HEK293 (cell line): ENCODE data around the gene TMEM51.

Experiments used
- CTCF ChIA-PET: fragments of 350-600 bp; formaldehyde crosslinking; extraction: SDS; loops from one replicate; lab custom pipeline; 2021; ENCODE audit warnings: antibody characterized with exemption; lab: Yijun Ruan, JAX
- POLR2A ChIA-PET: fragments of 300-600 bp; formaldehyde crosslinking; extraction: SDS; loops from one replicate; lab custom pipeline; 2020; ENCODE audit warnings: antibody characterized with exemption, inconsistent platforms; lab: Yijun Ruan, JAX
- H3K27ac ChIP-seq: fragments of 200-500 bp; sonication (Bioruptor generic); 2 replicates; pipeline ENCODE4 v1.5.1; 2014; ENCODE audit warnings: low read depth, low read length, control low read depth, inconsistent platforms; ENCODE audit errors: extremely low read depth
- H3K36me3 ChIP-seq, 2 experiments: fragments of 200-500 bp in 1 of 2; sonication (Bioruptor generic) in 1 of 2; 1 replicate in 1 of 2; 2 replicates in 1 of 2; pipeline ENCODE4 v1.5.1; 2014 to 2017; ENCODE audit warnings: inconsistent platforms in 2 of 2, low read length in 2 of 2; ENCODE audit not compliant: control insufficient read depth in 2 of 2, insufficient read depth in 1 of 2
- H3K4me1 ChIP-seq: fragments of 200-500 bp; sonication (Bioruptor generic); 2 replicates; pipeline ENCODE4 v1.5.1; 2014; ENCODE audit warnings: mild to moderate bottlenecking, low read length, inconsistent platforms; ENCODE audit not compliant: control insufficient read depth, insufficient read depth
- H3K4me3 ChIP-seq: 2 replicates; pipeline ENCODE4 v1.5.1; 2011; ENCODE audit warnings: low read depth, mild to moderate bottlenecking, control low read depth, low read length, moderate library complexity
- H3K9me3 ChIP-seq: fragments of 200-500 bp; sonication (Bioruptor generic); 2 replicates; pipeline ENCODE4 v1.5.1; 2014; ENCODE audit warnings: low read depth, low read length, inconsistent platforms; ENCODE audit not compliant: control insufficient read depth, insufficient read depth
- AEBP2 ChIP-seq: fragments of 450-650 bp; formaldehyde crosslinking; IDR thresholded peaks from 2 replicates; pipeline ENCODE4 v1.5.1; 2016; ENCODE audit warnings: missing biosample characterization, missing genetic modification characterization, borderline replicate concordance
- BCL6B ChIP-seq: fragments of 450-650 bp; formaldehyde crosslinking; IDR thresholded peaks from 2 replicates; pipeline ENCODE4 v1.5.1; 2017; ENCODE audit warnings: missing biosample characterization, missing genetic modification characterization
- GLIS1 ChIP-seq: fragments of 450-650 bp; formaldehyde crosslinking; IDR thresholded peaks from 2 replicates; pipeline ENCODE4 v1.5.1; 2016; ENCODE audit warnings: missing biosample characterization, missing genetic modification characterization
- SETDB1 ChIP-seq: IDR thresholded peaks from one replicate; pipeline ENCODE4 v1.6.1; 2017; ENCODE audit warnings: mild to moderate bottlenecking, low read length, moderate library complexity, mixed read lengths; ENCODE audit not compliant: insufficient read length
- ZIC2 ChIP-seq: fragments of 450-650 bp; formaldehyde crosslinking; IDR thresholded peaks from 2 replicates; pipeline ENCODE4 v1.5.1; 2016; ENCODE audit warnings: missing biosample characterization, missing genetic modification characterization
- ZNF174 ChIP-seq: fragments of 450-650 bp; formaldehyde crosslinking; IDR thresholded peaks from 2 replicates; pipeline ENCODE4 v1.5.0; 2017; ENCODE audit warnings: missing biosample characterization, mild to moderate bottlenecking, missing genetic modification characterization
- ZNF239 ChIP-seq: fragments of 450-650 bp; formaldehyde crosslinking; IDR thresholded peaks from 2 replicates; pipeline ENCODE4 v1.5.1; 2016; ENCODE audit warnings: missing biosample characterization, missing genetic modification characterization
- ZNF274 ChIP-seq, 2 experiments: fragments of 200-500 bp in 1 of 2; fragments of 450-650 bp in 1 of 2; sonication (Bioruptor generic) in 1 of 2; formaldehyde crosslinking in 1 of 2; IDR thresholded peaks; 2 replicates each; pipeline versions ENCODE4 v1.5.1 to v1.6.1; 2014 to 2016; ENCODE audit warnings: borderline replicate concordance in 1 of 2, inconsistent platforms in 1 of 2, low read length in 1 of 2, missing biosample characterization in 1 of 2, missing genetic modification characterization in 1 of 2
- ZNF292 ChIP-seq: fragments of 450-650 bp; formaldehyde crosslinking; IDR thresholded peaks from 2 replicates; pipeline ENCODE4 v1.5.1; 2016; ENCODE audit warnings: low read depth, missing biosample characterization, missing genetic modification characterization, borderline replicate concordance
- ZNF324 ChIP-seq: fragments of 450-650 bp; formaldehyde crosslinking; IDR thresholded peaks from 2 replicates; pipeline ENCODE4 v1.5.1; 2016; ENCODE audit warnings: missing biosample characterization, missing genetic modification characterization
- ZNF341 ChIP-seq: fragments of 450-650 bp; formaldehyde crosslinking; IDR thresholded peaks from 2 replicates; pipeline ENCODE4; 2016; ENCODE audit warnings: low read depth, missing biosample characterization, missing genetic modification characterization
- ZNF558 ChIP-seq: fragments of 450-650 bp; formaldehyde crosslinking; IDR thresholded peaks from 2 replicates; pipeline ENCODE4 v1.5.1; 2016; ENCODE audit warnings: missing biosample characterization, missing genetic modification characterization
- ZNF571 ChIP-seq: fragments of 450-650 bp; formaldehyde crosslinking; IDR thresholded peaks from 2 replicates; pipeline ENCODE4 v1.5.0; 2017; ENCODE audit warnings: missing biosample characterization, missing genetic modification characterization
- ZNF626 ChIP-seq: fragments of 450-650 bp; sonication (Bioruptor Pico); formaldehyde crosslinking; IDR thresholded peaks from 2 replicates; pipeline ENCODE4 v1.5.1; 2018; ENCODE audit warnings: missing biosample characterization, missing genetic modification characterization, inconsistent platforms
- TF ChIP-seq, protein P1 (sequence below): fragments of 450-650 bp; formaldehyde crosslinking; IDR thresholded peaks from 2 replicates; pipeline ENCODE4 v1.5.1; 2016; ENCODE audit warnings: missing biosample characterization, missing genetic modification characterization, low read depth
- TF ChIP-seq, protein P2 (sequence below): fragments of 450-650 bp; formaldehyde crosslinking; IDR thresholded peaks from 2 replicates; pipeline ENCODE4 v1.5.1; 2016; ENCODE audit warnings: missing biosample characterization, missing genetic modification characterization

The TMEM51 gene

DNA sequence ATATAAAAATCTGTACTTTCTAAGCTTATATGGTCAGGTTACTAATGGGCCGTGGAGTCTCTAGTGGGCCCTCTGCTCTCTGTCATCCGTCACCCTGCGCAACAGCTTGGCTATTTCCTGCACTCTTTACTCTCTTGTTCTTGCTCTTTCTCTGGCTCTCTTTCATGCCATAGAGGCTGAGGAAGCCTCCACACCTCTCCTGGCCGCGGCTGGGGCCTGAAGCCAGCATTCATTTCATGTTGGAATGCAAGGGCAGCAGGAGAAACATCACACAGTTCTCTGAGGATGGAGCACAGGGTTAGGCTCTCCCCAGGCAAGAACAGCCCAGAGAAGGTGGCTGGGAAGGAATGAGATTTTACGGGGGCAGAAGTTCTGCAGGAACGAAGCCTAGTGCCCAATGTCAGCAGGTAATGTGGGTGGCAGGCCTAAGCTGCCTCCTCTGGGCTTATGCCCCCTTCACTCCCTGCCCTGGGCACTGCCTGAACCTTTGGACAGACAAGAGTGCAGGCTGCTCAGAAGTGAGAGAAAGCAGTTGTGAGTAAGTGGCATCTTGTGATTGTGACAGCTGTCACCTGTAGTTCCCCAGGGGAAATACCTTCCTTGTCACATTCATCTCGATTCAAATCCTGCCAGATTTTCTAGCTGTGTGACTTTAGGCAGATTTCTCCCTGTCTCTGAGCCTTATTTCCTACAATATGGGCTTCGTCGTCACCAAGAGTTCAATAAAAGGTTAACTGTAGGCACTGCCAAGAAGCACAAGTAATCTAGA, 89.9 kb downstream of the TMEM51 start:
- Histone ChIP-seq H3K4me1 (no peaks in the 10 kb centered on the region), H3K9me3 (no peaks in the 10 kb centered on the region), H3K27ac (no peak overlapping the region), H3K4me3 (no peak overlapping the region), H3K36me3 (no peaks in the 10 kb centered on the region)
- ChIA-PET POLR2A (no interaction called here), CTCF (no interaction called here)
- TF ChIP-seq ZNF174 (tag by site-specific recombination) (no peak), ZNF571 (tag by site-specific recombination) (no peak)

DNA sequence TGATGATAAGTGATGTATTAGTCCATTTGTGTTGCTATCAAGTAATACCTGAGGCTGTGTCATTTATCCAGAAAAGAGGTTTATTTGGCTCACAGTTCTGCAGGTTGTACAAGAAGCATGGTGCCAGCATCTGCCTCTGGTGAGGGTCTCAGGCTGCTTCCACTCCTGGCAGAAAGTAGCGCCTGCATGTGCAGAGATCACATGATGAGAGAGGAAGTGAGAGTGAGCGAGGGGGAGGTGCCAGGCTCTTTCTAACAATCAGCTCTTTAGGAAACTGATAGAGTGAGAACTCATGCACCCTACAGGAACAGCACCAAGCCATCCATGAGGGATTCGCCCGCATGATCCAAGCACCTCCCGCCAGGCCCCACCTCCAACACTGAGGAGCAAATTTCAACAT, 91.3 kb downstream of the TMEM51 start:
- no peaks in the 10 kb centered on the region for H3K4me1 ChIP-seq
- H3K27ac ChIP-seq: no peak overlapping the region
- peak; percentile 53; the same call in 1 of the 2 replicates for TF ChIP-seq ZNF341
- TF ChIP-seq ZNF274 (IDR thresholded peaks at IDR 0.05; ENCODE audit: low read length): no peak
- peak; percentile 73; the same call in 1 of the 2 replicates for TF ChIP-seq ZNF274 (tag by site-specific recombination; IDR thresholded peaks at IDR 0.05; ENCODE audit: borderline replicate concordance)
- no peak for TF ChIP-seq ZNF239
- TF ChIP-seq SETDB1: peak; percentile 58
- TF ChIP-seq BCL6B (tag by site-specific recombination): peak; percentile 98
- ChIA-PET POLR2A (no interaction called here), CTCF (no interaction called here)
- no peaks in the 10 kb centered on the region for H3K9me3 ChIP-seq
- no peaks in the 10 kb centered on the region for H3K36me3 ChIP-seq
- no peak overlapping the region for H3K4me3 ChIP-seq

- Histone ChIP-seq H3K27ac (no peak overlapping the region), H3K36me3 (no peaks in the 10 kb centered on the region), H3K9me3 (no peaks in the 10 kb centered on the region), H3K4me1 (no peaks in the 10 kb centered on the region), H3K4me3 (no peak overlapping the region)
- CTCF ChIA-PET: interaction anchor here (0.7 to 2.9 kb wide), 3 partner anchors 20 to 117 kb away, joined by 3 to 10 read pairs (median 3); no protein-coding TSS in a partner anchor
- POLR2A ChIA-PET: no interaction called here
- TF ChIP-seq ZIC2 (tag by site-specific recombination): 0 out of 2 replicates have a peak, but pooled peaks have one; percentile 12
- TF ChIP-seq ZNF558 (tag by site-specific recombination): no peak
Observed at GRCh38 chr1:15245593-15246360, 92.2 kb downstream of the TMEM51 start.

- Histone ChIP-seq H3K9me3 (no peaks in the 10 kb centered on the region), H3K27ac (no peak within 1 kb of the TSS), H3K4me1 (no peaks in the 10 kb centered on the region), H3K4me3 (peak within 1 kb of the TSS; percentile 38), H3K36me3 (no peaks in the 10 kb centered on the region)
- POLR2A ChIA-PET: interaction anchor here (0.6 kb wide), 1 partner anchor 8 kb away, joined by 4 read pairs; no protein-coding TSS in a partner anchor
- CTCF ChIA-PET: interaction anchor here (0.6 to 2.9 kb wide), 6 partner anchors 12 to 118 kb away, joined by 3 to 10 read pairs (median 4); no protein-coding TSS in a partner anchor
- TF ChIP-seq, protein P1, sequence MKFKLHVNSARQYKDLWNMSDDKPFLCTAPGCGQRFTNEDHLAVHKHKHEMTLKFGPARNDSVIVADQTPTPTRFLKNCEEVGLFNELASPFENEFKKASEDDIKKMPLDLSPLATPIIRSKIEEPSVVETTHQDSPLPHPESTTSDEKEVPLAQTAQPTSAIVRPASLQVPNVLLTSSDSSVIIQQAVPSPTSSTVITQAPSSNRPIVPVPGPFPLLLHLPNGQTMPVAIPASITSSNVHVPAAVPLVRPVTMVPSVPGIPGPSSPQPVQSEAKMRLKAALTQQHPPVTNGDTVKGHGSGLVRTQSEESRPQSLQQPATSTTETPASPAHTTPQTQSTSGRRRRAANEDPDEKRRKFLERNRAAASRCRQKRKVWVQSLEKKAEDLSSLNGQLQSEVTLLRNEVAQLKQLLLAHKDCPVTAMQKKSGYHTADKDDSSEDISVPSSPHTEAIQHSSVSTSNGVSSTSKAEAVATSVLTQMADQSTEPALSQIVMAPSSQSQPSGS (tag by site-specific recombination): no peak
- no peak for TF ChIP-seq ZNF626
- no peak for TF ChIP-seq AEBP2
- peak; percentile 59; the same call in 1 of the 2 replicates for TF ChIP-seq ZNF324 (tag by site-specific recombination)
- TF ChIP-seq, protein P2, sequence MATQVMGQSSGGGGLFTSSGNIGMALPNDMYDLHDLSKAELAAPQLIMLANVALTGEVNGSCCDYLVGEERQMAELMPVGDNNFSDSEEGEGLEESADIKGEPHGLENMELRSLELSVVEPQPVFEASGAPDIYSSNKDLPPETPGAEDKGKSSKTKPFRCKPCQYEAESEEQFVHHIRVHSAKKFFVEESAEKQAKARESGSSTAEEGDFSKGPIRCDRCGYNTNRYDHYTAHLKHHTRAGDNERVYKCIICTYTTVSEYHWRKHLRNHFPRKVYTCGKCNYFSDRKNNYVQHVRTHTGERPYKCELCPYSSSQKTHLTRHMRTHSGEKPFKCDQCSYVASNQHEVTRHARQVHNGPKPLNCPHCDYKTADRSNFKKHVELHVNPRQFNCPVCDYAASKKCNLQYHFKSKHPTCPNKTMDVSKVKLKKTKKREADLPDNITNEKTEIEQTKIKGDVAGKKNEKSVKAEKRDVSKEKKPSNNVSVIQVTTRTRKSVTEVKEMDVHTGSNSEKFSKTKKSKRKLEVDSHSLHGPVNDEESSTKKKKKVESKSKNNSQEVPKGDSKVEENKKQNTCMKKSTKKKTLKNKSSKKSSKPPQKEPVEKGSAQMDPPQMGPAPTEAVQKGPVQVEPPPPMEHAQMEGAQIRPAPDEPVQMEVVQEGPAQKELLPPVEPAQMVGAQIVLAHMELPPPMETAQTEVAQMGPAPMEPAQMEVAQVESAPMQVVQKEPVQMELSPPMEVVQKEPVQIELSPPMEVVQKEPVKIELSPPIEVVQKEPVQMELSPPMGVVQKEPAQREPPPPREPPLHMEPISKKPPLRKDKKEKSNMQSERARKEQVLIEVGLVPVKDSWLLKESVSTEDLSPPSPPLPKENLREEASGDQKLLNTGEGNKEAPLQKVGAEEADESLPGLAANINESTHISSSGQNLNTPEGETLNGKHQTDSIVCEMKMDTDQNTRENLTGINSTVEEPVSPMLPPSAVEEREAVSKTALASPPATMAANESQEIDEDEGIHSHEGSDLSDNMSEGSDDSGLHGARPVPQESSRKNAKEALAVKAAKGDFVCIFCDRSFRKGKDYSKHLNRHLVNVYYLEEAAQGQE: no peak
- no peak for TF ChIP-seq ZNF292 (tag by site-specific recombination)
- peak; percentile 87 for TF ChIP-seq GLIS1 (tag by site-specific recombination)
Observed at GRCh38 chr1:15246960-15247614, 93.5 kb downstream of the TMEM51 start, which contains the start of gene FHAD1. Gene FHAD1 (plus strand): TSS chr1:15247223. CDS start chr1:15251785, 4,562 bp downstream.
